ENCODE measurements around the gene SPATS2L. TPM values are rescaled to one million over a fixed set of nuclear protein-coding genes. Genes with fewer than 3 reads are reported as not detected.

The SPATS2L gene
- total RNA-seq, 1 donor: 65.6 TPM

GRCh38 chr2:200425026-200425821 is 118.7 kb downstream of the SPATS2L start:
- H3K4me3 ChIP-seq (ENCODE audit: low read depth, low read length): no peak overlapping the region
- no peak for TF ChIP-seq CTCF (IDR thresholded peaks at IDR 0.05; ENCODE audit: insufficient read depth, low read depth, low read length)
- peak; percentile 65 for DNase-seq (ENCODE audit: low read depth)

- H3K4me3 ChIP-seq (ENCODE audit: low read depth, low read length): no peak overlapping the region
- no peak for TF ChIP-seq CTCF (IDR thresholded peaks at IDR 0.05; ENCODE audit: insufficient read depth, low read depth, low read length)
- DNase-seq (ENCODE audit: low read depth): no peak
These were observed 120.3 kb downstream of the SPATS2L start for GRCh38 chr2:200426754-200427153.

- DNase-seq (ENCODE audit: low read depth): no peak
- no peak overlapping the region for H3K4me3 ChIP-seq (ENCODE audit: low read depth, low read length)
- TF ChIP-seq CTCF (IDR thresholded peaks at IDR 0.05; ENCODE audit: insufficient read depth, low read depth, low read length): no peak
These were observed 122.6 kb downstream of the SPATS2L start for GRCh38 chr2:200428961-200429665.

- TF ChIP-seq CTCF (IDR thresholded peaks at IDR 0.05; ENCODE audit: insufficient read depth, low read depth, low read length): no peak
- no peak overlapping the region for H3K4me3 ChIP-seq (ENCODE audit: low read depth, low read length)
- DNase-seq (ENCODE audit: low read depth): peak; percentile 49
These were observed 123.5 kb downstream of the SPATS2L start for GRCh38 chr2:200430017-200430416.

GRCh38 chr2:200431996-200432705 is 125.7 kb downstream of the SPATS2L start:
- H3K4me3 ChIP-seq (ENCODE audit: low read depth, low read length): no peak overlapping the region
- no peak for TF ChIP-seq CTCF (IDR thresholded peaks at IDR 0.05; ENCODE audit: insufficient read depth, low read depth, low read length)
- no peak for DNase-seq (ENCODE audit: low read depth)

- no peak overlapping the region for H3K4me3 ChIP-seq (ENCODE audit: low read depth, low read length)
- DNase-seq (ENCODE audit: low read depth): no peak
- TF ChIP-seq CTCF (IDR thresholded peaks at IDR 0.05; ENCODE audit: insufficient read depth, low read depth, low read length): no peak
These were observed 128.9 kb downstream of the SPATS2L start for GRCh38 chr2:200435379-200435778.

All from fibroblast of villous mesenchyme (primary cell).